ENCODE data around the gene MEMO1. TPM values are rescaled to one million over a fixed set of nuclear protein-coding genes. Genes with fewer than 3 reads are reported as not detected.
A peak's percentile ranks its signal among the peaks of the same experiment; 100 is the strongest.

The MEMO1 gene
- total RNA-seq, 1 donor from 2014 or later = 52.3 TPM

GRCh38 chr2:32009516-32010256 lies 1.1 kb downstream of the MEMO1 start:
- peak overlapping the region; percentile 97 for H3K27ac Mint-ChIP-seq
- H3K36me3 Mint-ChIP-seq (ENCODE audit: insufficient read depth) = peaks cover 3% of the 10 kb centered on the region
- peaks cover 32% of the 10 kb centered on the region for H3K4me1 Mint-ChIP-seq (ENCODE audit: low read depth)
- DNase-seq (ENCODE audit: low spot score, unreplicated experiment) = peak; percentile 26
- H3K27me3 Mint-ChIP-seq = no peaks in the 10 kb centered on the region
- H3K9me3 Mint-ChIP-seq (ENCODE audit: low read depth) = no peaks in the 10 kb centered on the region
- H3K4me3 Mint-ChIP-seq (ENCODE audit: low read depth) = peak overlapping the region; percentile 95
- TF ChIP-seq, protein P1, sequence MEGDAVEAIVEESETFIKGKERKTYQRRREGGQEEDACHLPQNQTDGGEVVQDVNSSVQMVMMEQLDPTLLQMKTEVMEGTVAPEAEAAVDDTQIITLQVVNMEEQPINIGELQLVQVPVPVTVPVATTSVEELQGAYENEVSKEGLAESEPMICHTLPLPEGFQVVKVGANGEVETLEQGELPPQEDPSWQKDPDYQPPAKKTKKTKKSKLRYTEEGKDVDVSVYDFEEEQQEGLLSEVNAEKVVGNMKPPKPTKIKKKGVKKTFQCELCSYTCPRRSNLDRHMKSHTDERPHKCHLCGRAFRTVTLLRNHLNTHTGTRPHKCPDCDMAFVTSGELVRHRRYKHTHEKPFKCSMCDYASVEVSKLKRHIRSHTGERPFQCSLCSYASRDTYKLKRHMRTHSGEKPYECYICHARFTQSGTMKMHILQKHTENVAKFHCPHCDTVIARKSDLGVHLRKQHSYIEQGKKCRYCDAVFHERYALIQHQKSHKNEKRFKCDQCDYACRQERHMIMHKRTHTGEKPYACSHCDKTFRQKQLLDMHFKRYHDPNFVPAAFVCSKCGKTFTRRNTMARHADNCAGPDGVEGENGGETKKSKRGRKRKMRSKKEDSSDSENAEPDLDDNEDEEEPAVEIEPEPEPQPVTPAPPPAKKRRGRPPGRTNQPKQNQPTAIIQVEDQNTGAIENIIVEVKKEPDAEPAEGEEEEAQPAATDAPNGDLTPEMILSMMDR (IDR thresholded peaks at IDR 0.05; ENCODE audit: unreplicated experiment) = no peak

GRCh38 chr2:32008805-32009515 lies 1.8 kb downstream of the MEMO1 start:
- no peak for DNase-seq (ENCODE audit: low spot score, unreplicated experiment)
- Mint-ChIP-seq H3K4me1 (ENCODE audit: low read depth) (peaks cover 32% of the 10 kb centered on the region), H3K4me3 (ENCODE audit: low read depth) (peak overlapping the region; percentile 95), H3K36me3 (ENCODE audit: insufficient read depth) (peaks cover 2% of the 10 kb centered on the region), H3K9me3 (ENCODE audit: low read depth) (no peaks in the 10 kb centered on the region), H3K27ac (peak overlapping the region; percentile 97), H3K27me3 (no peaks in the 10 kb centered on the region)
- TF ChIP-seq, protein P1 (IDR thresholded peaks at IDR 0.05; ENCODE audit: unreplicated experiment) = no peak

DNA sequence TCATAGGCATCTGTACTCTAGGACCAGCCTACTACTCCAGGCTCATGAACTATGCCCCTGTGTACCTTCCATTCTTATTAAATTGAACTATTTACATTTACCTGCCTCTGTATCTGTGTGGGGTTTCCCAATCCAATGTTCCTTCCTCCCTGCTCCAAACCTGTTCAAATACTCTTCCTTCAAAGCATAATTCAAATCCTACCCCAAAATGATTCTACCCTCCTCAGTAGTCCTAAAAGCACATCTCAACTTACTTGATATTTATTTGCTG lies 3.8 kb downstream of the MEMO1 start:
- Mint-ChIP-seq H3K36me3 (ENCODE audit: insufficient read depth) (peaks cover 2% of the 10 kb centered on the region), H3K9me3 (ENCODE audit: low read depth) (no peaks in the 10 kb centered on the region), H3K27ac (no peak overlapping the region), H3K4me1 (ENCODE audit: low read depth) (peaks cover 33% of the 10 kb centered on the region), H3K27me3 (no peaks in the 10 kb centered on the region), H3K4me3 (ENCODE audit: low read depth) (no peak overlapping the region)
- TF ChIP-seq, protein P1 (IDR thresholded peaks at IDR 0.05; ENCODE audit: unreplicated experiment) = no peak
- DNase-seq (ENCODE audit: low spot score, unreplicated experiment) = no peak

- H3K36me3 Mint-ChIP-seq (ENCODE audit: insufficient read depth) = peaks cover 4% of the 10 kb centered on the region
- H3K4me1 Mint-ChIP-seq (ENCODE audit: low read depth) = peaks cover 33% of the 10 kb centered on the region
- H3K4me3 Mint-ChIP-seq (ENCODE audit: low read depth) = no peak overlapping the region
Observed at GRCh38 chr2:32005371-32005976, 5.3 kb downstream of the MEMO1 start.

GRCh38 chr2:32003791-32004190 lies 7.0 kb downstream of the MEMO1 start:
- TF ChIP-seq, protein P1 (IDR thresholded peaks at IDR 0.05; ENCODE audit: unreplicated experiment) = no peak
- H3K36me3 Mint-ChIP-seq (ENCODE audit: insufficient read depth) = peaks cover 4% of the 10 kb centered on the region
- H3K27ac Mint-ChIP-seq = no peak overlapping the region
- no peaks in the 10 kb centered on the region for H3K27me3 Mint-ChIP-seq
- peaks cover 28% of the 10 kb centered on the region for H3K4me1 Mint-ChIP-seq (ENCODE audit: low read depth)
- H3K4me3 Mint-ChIP-seq (ENCODE audit: low read depth) = no peak overlapping the region
- no peaks in the 10 kb centered on the region for H3K9me3 Mint-ChIP-seq (ENCODE audit: low read depth)
- no peak for DNase-seq (ENCODE audit: low spot score, unreplicated experiment)

More at GRCh38 chr2:32005371-32005976, 5.3 kb downstream of the MEMO1 start:
- no peaks in the 10 kb centered on the region for H3K27me3 Mint-ChIP-seq
- H3K9me3 Mint-ChIP-seq (ENCODE audit: low read depth) = no peaks in the 10 kb centered on the region
- TF ChIP-seq, protein P1 (IDR thresholded peaks at IDR 0.05; ENCODE audit: unreplicated experiment) = no peak
- no peak overlapping the region for H3K27ac Mint-ChIP-seq
- DNase-seq (ENCODE audit: low spot score, unreplicated experiment) = no peak
